GM13976 (cell line): ENCODE measurements around the gene WASF2.

ENCODE experiments used
- DNase-seq: peaks from one replicate; pipeline ENCODE4 v3.0.0; 2012; ENCODE audit warnings: low spot score
- CTCF ChIP-seq: IDR thresholded peaks from 2 replicates; pipeline ENCODE4 v1.5.1; 2012; ENCODE audit warnings: borderline replicate concordance, mild to moderate bottlenecking; ENCODE audit not compliant: insufficient read depth; ENCODE audit errors: extremely low read depth, missing control alignments, control extremely low read depth
- in situ Hi-C: fragments of 300-500 bp; cut with MboI; formaldehyde crosslinking; loops from one replicate; pipeline ENCODE4 v1.12.0; 2022; ENCODE audit warnings: low sequenced_read_pairs, mixed read lengths, inconsistent platforms; ENCODE audit not compliant: unreplicated experiment

Gene WASF2

GRCh38 chr1:27361553-27361952 is 128.4 kb downstream of the WASF2 start:
- TF ChIP-seq CTCF = no peak
- in situ Hi-C loops = no loop called here
- no peak for DNase-seq

DNA sequence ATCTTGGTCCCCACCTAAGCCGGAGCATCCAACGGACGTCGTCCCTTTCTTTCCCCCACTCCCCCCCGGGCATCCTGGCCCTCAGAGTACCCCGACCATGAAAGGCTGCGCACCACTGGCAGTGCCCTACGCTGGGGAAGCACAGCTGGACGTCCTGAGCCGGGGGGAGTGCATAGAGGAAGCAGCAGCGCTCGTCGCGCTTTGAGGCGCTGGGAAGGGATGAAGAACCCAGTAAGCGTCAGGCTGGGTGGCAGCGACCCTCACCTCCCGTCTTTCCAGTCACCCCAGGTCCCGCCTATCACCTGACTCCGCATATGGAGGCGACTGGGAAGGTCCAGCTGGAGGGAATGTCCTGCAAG is 128.9 kb downstream of the WASF2 start:
- DNase-seq = no peak

DNA sequence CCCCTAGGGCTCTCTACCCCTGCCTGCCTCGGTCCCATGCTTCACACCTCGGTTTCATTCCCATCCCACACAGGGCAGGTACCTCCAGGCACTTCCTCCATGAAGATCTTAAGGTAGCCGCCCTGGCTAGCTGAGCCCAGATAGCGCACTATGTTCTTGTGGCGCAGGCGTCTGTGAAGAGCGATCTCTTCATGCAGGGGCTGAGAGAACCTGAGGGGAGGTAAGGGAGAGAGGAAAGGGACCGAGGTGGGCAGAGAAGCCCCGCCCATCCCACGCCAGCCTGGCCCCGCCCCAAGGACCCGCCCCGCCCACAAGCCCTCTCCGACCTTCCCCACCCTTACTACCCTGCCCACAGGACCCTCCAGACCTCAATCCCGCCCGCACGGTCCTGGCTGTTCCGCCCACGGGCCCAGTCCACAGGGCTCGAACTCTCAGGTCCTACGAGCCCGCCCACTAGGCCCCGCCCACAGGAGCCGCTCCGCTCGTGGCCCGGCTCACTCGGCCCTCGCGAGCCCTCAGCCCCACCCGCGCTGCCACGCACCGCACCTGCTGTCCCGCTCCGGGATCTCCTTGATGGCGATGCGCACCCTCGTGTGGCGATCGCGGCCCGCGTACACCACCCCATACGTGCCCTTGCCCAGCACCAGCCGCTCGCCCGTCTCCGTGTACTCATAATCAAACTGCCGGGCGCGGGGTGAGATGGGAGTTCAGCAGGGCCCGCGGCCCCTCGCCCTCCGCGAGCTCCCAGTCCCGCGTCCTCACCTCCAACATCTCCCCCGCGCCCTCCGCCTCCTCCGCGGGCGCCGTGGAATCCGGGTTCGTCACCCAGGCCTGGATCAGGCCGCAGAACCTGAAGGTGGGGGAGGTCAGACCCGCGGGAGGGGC is 129.6 kb downstream of the WASF2 start:
- peak; percentile 75 for DNase-seq
- in situ Hi-C loops = no loop called here
- no peak for TF ChIP-seq CTCF

More for the DNA sequence above, 128.9 kb downstream of the WASF2 start:
- in situ Hi-C loops = no loop called here
- no peak for TF ChIP-seq CTCF

- TF ChIP-seq CTCF = no peak
- in situ Hi-C loops = no loop called here
- no peak for DNase-seq
Observed at GRCh38 chr1:27359822-27360158, 130.2 kb downstream of the WASF2 start.

DNA sequence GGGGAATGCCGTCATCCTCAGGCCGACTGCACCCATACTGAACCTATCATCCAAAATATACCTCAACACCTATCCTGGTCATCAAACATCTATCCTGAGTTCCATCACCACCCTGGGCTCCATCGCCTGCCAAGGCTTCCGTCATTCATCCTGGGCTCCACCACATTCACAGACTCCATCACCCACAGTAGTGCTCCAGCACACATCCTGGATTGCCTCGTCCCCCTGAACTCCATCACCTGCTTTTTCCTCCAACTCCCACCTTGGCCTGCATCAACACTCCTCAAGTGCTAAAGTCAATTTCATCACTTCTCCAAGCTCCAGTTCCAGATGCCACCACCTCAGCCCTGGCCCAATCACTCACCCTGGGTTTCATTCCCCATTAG is 131.0 kb downstream of the WASF2 start:
- no peak for TF ChIP-seq CTCF
- DNase-seq = no peak
- in situ Hi-C loops = no loop called here

GRCh38 chr1:27358038-27358927 is 131.7 kb downstream of the WASF2 start:
- no peak for DNase-seq
- in situ Hi-C loops = no loop called here
- no peak for TF ChIP-seq CTCF
